HG03439 (cell line): ENCODE results near the gene LGALS7.
"Not testable (repeated sequence)": the region's sequence is repeated elsewhere in the genome, so short reads cannot be mapped to it uniquely, and the experiment has no call there.

Source experiments
- ATAC-seq: cut with Tn5 transposase; IDR thresholded peaks from one replicate; pipeline ENCODE4 v1.9.1; 2021; ENCODE audit warnings: mild to moderate bottlenecking, moderate library complexity; ENCODE audit not compliant: unreplicated experiment

The LGALS7 gene

GRCh38 chr19:38773469-38774177 lies at the start of gene LGALS7:
Gene LGALS7 (minus strand): TSS chr19:38773517. CDS start chr19:38773492, 25 bp downstream.
- no peak for ATAC-seq

DNA sequence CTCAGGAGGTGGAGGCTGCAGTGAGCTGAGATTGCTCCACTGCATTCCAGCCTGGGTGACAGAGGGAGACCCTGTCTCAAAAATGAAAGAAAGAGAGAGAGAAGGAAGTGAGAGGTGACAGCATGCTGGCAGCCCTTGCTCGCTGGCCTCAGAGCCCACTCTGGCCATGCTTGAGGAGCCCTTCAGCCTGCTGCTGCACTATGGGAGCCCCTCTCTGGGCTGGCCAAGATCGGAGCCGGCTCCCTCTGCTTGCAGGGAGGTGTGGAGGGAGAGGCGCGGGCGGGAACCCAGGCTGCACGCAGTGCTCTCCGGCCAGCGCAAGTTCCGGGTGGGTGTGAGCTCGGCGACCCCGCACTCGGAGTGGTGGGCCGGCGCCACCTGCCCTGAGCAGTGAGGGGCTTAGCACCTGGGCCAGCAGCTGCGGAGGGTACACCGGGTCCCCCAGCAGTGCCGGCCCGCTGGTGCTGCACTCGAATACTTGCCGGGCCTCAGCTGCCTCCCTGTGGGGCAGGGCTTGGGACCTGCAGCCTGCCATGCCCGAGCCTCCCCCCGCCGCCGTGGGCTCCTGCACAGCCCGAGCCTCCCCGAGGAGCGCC lies 48.0 kb upstream of the LGALS7 start:
- not testable (repeated sequence) for ATAC-seq

GRCh38 chr19:38819231-38819920 lies 46.1 kb upstream of the LGALS7 start:
- no peak for ATAC-seq

- ATAC-seq = no peak
Measured at GRCh38 chr19:38817081-38817480, 43.8 kb upstream of the LGALS7 start.

DNA sequence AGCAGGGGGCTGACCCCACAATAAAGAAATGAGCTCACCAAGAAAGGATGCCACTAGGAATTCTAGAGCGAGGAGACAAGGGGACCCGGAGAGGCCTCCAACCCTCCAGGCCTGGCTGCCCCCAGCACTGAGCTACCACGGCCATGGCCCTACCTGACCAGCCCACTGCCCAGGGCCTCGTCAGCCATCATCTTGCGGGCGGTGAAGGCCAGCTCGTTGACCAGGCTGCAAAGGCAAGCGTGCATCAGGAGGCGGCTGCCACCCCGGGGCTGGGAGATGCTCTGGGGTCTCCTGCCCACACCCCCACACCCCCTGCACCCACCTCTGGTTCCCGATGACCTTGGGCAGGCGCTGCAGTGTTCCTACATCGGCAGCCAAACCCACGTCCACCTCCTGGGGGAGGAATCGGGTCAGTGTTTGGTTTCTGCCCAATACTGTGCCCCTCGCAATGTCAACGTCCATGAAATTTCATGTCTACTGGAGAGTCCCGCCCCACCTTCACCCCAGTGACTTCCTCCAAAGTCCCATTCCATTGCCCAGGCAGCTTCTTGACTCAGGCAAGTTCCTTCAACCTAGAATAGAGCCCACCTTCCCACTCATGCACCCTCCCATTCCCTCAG lies 42.9 kb upstream of the LGALS7 start:
- ATAC-seq = no peak

DNA sequence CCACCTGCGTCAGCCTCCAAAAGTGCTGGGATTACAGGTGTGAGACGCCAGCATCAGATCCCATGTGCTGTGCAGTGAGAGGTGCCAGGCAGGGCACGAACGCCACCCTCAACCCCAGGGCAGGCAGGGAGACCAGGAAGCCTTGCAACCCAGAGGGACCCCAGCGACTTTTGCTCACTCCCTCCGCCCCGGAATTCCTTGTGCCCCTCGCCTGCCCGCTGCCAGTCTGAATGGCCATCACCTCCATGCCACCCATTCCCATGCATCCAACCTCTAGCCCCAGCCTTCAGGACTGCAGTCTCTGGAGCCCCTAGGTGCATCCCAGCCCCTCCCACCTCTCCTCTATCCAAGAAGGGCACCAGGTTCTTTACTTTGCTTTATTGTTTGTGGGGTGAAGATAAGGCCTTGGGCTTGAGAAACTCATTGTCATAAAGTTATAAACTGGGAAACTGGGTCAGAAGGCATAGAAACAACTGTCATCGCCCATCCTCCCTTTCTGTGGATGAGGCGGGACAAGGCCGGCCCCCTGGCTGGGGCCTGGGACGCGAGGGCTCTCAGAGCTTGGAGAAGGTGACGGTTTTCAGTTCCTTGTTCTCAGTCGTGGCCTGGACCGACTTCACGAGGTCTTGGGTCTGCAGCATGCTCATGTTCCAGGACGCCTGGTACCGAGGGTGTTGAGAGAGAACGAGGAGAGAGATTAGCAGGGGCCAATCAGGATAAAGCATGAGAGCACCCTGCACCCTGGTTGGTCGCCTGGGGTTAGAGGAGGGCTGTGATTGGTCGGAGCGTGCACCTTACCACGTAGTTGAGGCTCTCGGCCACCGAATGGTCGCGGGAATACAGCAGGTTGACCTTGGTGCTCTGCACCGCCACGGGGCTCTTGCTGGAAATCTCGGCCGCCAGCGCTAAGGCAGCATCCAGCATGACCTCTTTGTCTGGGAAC lies 42.0 kb upstream of the LGALS7 start:
- ATAC-seq = no peak

GRCh38 chr19:38813932-38814331 lies 40.6 kb upstream of the LGALS7 start:
- not testable (repeated sequence) for ATAC-seq

DNA sequence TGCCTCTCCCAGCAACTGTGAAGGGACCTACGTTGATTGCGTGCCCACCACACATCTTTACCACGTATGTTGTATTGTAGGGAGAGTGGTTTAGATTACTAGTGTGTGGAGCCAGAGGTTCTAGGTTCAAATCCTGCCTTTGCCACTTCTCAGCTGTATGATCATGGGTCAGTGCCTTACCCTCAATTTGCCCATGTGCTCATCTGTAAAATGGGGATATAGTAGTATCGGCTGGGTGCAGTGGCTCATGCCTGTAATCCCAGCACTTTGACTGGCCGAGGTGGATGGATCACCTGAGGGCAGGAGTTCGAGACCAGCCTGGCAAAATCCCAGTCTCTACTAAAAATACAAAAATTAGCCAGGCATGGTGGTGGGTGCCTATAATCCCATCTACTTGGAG lies 40.0 kb upstream of the LGALS7 start:
- no peak for ATAC-seq

DNA sequence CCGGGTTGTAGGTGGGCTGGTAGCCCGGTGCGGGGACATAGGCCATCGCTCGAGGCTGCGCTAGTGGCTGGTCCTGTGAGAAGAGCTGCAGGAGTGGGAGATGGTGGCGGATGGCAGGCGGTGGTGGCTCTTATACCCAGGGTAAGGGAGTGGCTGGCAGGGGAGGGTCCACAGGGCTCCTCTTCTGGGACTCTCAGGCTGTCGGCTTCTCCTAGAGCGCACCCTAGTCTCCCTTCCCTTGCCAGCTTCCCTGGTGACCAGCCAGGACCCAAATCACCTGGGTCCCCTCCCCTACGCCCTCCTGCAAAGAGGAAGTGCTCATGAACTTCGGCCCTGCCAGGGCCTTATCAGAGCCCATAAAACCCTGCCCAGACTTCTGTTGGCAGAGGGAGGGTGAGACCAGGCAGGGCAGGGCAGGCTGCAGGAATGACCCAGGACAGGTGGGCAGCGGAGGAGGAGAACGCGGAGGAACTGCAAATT lies 39.6 kb upstream of the LGALS7 start, which contains the start of gene LGALS4:
Gene LGALS4 (minus strand): TSS at position 105 of the 480 bp plus-strand sequence. CDS start 59 bp downstream, at position 46.
- ATAC-seq = no peak

GRCh38 chr19:38812009-38812840 lies 38.9 kb upstream of the LGALS7 start:
- no peak for ATAC-seq

DNA sequence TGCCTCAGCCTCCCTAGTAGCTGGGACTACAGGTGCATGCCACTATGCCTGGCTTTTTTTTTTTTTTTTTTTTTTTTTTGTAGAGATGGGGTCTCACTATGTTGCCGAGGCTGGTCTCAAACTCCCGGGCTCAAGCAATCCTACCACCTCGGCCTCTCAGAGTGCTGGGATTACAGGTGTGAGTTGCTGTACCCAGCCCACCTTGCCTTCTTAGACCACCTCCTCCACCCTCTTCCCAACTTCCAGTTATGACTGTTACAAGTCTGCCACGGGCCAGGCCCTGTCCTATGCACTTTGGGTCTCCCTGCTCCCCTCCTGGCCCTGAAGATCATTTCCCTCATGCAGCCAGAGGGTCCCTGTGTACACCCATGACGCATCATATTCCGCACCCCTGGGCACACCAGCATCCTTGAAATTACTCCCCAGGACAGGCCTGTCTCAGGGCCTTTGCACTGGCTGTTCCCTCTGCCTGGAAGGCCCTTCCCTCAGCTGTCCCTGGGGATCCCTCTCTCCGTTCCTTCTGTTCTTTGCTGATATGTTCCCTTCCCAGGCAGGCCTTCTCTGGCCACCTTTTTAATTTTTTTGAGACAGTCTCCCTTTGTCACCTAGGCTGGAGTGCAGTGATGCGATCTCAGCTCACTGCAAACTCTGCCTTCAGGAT lies 36.4 kb upstream of the LGALS7 start:
- no peak for ATAC-seq

DNA sequence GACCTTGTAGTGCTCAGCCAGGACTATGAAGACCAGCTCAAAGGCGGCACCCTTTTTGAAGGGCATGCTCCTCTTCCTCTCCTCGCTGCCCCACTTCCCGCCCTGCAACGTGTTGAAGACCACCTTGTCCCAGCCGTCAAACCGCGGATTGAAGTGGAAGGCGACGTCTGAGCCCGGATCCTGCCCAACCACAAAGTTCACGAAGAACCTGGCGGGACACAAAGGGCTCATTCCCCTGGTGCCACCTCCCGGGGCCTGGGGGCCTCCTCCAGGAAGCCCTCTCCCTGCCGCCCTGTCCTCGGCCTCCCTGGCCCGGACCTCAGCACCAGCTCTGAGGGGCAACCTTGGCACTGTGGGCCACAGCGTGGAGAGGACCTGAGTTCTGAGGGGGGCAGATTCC lies 35.4 kb upstream of the LGALS7 start:
- no peak for ATAC-seq

- ATAC-seq = not testable (repeated sequence)
Measured at GRCh38 chr19:38807374-38808098, 34.2 kb upstream of the LGALS7 start.

DNA sequence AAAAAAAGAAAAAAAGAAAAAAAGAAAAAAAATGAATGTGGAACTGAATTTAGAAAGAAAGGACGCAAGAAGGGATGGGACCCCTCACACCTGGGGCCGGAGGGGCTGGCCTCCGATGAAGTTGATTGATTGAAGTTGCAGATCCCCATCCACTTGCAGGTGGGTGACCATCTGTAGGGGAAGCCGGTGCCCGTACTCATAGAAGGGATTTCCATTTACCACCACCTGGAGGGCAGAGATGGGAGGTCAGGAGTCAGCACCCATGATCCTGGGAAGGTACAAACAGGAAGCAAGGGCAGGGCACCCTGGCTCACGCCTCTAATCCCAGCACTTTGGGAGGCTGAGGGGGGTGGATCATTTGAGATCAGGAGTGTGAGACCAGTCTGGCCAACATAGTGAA lies 33.1 kb upstream of the LGALS7 start:
- ATAC-seq = no peak

DNA sequence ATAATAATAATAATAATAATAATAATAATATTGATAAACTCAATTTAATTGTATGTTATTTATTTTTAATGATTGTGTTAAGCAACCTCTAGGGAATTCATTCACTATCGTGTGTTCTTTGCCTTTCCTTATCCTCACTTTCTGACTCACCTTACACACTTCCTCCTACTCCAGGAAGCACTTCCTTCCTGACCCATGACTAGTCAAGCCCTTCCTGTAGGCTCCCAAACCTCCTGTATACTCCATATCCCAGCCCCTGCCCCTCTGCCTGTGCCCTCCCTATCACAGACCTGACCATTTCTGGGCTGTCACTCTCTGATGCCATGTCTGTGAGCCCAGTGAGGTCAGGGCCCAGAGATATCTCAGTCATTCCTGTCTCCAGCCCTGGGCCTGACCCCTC lies 31.9 kb upstream of the LGALS7 start:
- ATAC-seq = no peak

- ATAC-seq = no peak
Measured at GRCh38 chr19:38803543-38803942, 30.2 kb upstream of the LGALS7 start.

- no peak for ATAC-seq
Measured at GRCh38 chr19:38801359-38802095, 28.2 kb upstream of the LGALS7 start.
